Sigmoid colon (tissue), 7 donors: ENCODE measurements around the gene GON4L. TPM values are rescaled to one million over a fixed set of nuclear protein-coding genes. Genes with fewer than 3 reads are reported as not detected.
"Not testable (repeated sequence)": the region's sequence is repeated elsewhere in the genome, so short reads cannot be mapped to it uniquely, and the experiment has no call there.

ENCODE experiments used
- DNase-seq: peaks from one replicate; pipeline ENCODE4 v3.0.0-alpha.2; 2019
- H3K27ac ChIP-seq, 4 donors: fragments of 200-600 bp; sonication (generic); one replicate each; pipeline ENCODE4 v1.5.1; 2016 to 2019; ENCODE audit warnings: mild to moderate bottlenecking in 1 of 4
- H3K27me3 ChIP-seq, 3 donors: fragments of 200-600 bp; sonication (generic); one replicate each; pipeline ENCODE4 v1.5.1; 2019; ENCODE audit warnings: mild to moderate bottlenecking in 1 of 3
- H3K36me3 ChIP-seq, 4 donors: fragments of 200-600 bp; sonication (generic); one replicate each; pipeline ENCODE4 v1.5.1; 2016 to 2019
- H3K4me1 ChIP-seq, 4 donors: fragments of 200-600 bp; sonication (generic); one replicate each; pipeline ENCODE4 v1.5.1; 2017 to 2019
- H3K4me3 ChIP-seq, 4 donors: fragments of 200-600 bp; sonication (generic); one replicate each; pipeline ENCODE4 v1.5.1; 2017 to 2019; ENCODE audit warnings: mild to moderate bottlenecking in 2 of 4, moderate library complexity in 1 of 4
- H3K9me3 ChIP-seq, 4 donors: fragments of 200-600 bp in 3 of 4; sonication (generic) in 3 of 4; one replicate each; pipeline versions ENCODE4 v1.5.1 to v1.6.1; 2013 to 2019
- EP300 ChIP-seq, 4 donors: sonication (generic); formaldehyde crosslinking; IDR thresholded peaks; one replicate each; pipeline ENCODE4 v1.6.1; 2017; ENCODE audit warnings: antibody characterized with exemption in 4 of 4
- POLR2A ChIP-seq, 2 donors: fragments of 450-650 bp; IDR thresholded peaks; one replicate each; pipeline ENCODE4 v1.6.1; 2016; ENCODE audit warnings: antibody characterized with exemption in 2 of 2, mild to moderate bottlenecking in 2 of 2, moderate library complexity in 2 of 2
- POLR2AphosphoS5 ChIP-seq, 4 donors: sonication (generic); formaldehyde crosslinking; IDR thresholded peaks; one replicate each; pipeline ENCODE4 v1.6.1; 2017; ENCODE audit warnings: antibody characterized with exemption in 4 of 4
- WGBS, 2 donors: extraction: QIAGEN DNeasy Blood & Tissue Kit; methylation state at CpG; one replicate each; pipeline ENCODE4 v1.1.7; 2013; 5-methylcytosine and 5-hydroxymethylcytosine counted together
- intact Hi-C: fragments of 100-400 bp; cut with DNase I; formaldehyde crosslinking; loops from one replicate; pipeline ENCODE4 v1.15.1; 2023
- polyA plus RNA-seq, 3 donors: library from polyadenylated mRNA; stranded (reverse); fragments of 200-250 nt; gene quantifications; one replicate each; pipeline ENCODE4 v1.2.3, GENCODE V29; 2013
- total RNA-seq, 4 donors: library from RNA; depleted of rRNA; stranded (reverse); fragments of >200 nt; gene quantifications; one replicate each; pipeline ENCODE4 v1.1.0, GENCODE V29; 2016
- TF ChIP-seq, protein P1 (sequence below), 4 experiments: fragments of 450-650 bp in 3 of 4; fragments of 200-600 bp in 1 of 4; IDR thresholded peaks; one replicate each; pipeline ENCODE4 v1.5.1; 2016 to 2019; ENCODE audit warnings: antibody characterized with exemption in 4 of 4, mild to moderate bottlenecking in 3 of 4, moderate library complexity in 2 of 4
- donor health status: healthy with polysubstance abuse.
- donor health status: Bipolar disorder and iron deficiency.
- donor health status: healthy.

Gene GON4L
- total and polyA plus RNA-seq, 7 donors, result 3.5 to 45.7 (median 25.7) TPM

DNA sequence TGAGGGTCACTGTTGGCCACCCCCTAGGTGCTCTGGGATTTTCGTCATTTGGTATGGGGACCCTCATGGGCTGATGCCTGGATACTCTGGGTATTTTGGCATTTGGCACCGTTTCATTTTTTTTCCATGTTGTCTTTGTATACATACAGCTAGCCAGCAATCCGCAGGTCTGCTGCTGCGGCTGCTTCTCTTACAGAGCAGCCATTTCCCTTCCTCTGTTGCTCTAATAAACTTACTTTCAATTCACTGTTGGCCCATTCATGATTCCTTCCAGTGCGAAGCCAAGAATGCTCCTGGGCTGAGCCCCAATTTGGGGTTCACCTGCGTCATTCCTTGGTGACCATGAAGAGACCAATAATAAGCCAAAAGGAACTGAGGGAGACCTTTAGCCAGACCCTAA lies 21.5 kb downstream of the GON4L start:
- H3K36me3 ChIP-seq, result no peaks in the 10 kb centered on the region
- no peaks in the 10 kb centered on the region for H3K27me3 ChIP-seq
- H3K4me1 ChIP-seq, result peaks cover 0 to 4% (median 0%) of the 10 kb centered on the region in 4 donors
- no peak for DNase-seq
- 96 to 97% methylated on average over 6 of the region's 6 CpGs for WGBS, 2 donors
- no peak overlapping the region for H3K27ac ChIP-seq
- no peaks in the 10 kb centered on the region for H3K9me3 ChIP-seq
- intact Hi-C loops, result no loop called here
- no peak overlapping the region for H3K4me3 ChIP-seq
- TF ChIP-seq, protein P1, sequence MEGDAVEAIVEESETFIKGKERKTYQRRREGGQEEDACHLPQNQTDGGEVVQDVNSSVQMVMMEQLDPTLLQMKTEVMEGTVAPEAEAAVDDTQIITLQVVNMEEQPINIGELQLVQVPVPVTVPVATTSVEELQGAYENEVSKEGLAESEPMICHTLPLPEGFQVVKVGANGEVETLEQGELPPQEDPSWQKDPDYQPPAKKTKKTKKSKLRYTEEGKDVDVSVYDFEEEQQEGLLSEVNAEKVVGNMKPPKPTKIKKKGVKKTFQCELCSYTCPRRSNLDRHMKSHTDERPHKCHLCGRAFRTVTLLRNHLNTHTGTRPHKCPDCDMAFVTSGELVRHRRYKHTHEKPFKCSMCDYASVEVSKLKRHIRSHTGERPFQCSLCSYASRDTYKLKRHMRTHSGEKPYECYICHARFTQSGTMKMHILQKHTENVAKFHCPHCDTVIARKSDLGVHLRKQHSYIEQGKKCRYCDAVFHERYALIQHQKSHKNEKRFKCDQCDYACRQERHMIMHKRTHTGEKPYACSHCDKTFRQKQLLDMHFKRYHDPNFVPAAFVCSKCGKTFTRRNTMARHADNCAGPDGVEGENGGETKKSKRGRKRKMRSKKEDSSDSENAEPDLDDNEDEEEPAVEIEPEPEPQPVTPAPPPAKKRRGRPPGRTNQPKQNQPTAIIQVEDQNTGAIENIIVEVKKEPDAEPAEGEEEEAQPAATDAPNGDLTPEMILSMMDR (IDR thresholded peaks at IDR 0.05), result no peak
- TF ChIP-seq EP300 (IDR thresholded peaks at IDR 0.05) (no peak), POLR2AphosphoS5 (IDR thresholded peaks at IDR 0.05) (no peak), POLR2A (IDR thresholded peaks at IDR 0.05) (no peak)

DNA sequence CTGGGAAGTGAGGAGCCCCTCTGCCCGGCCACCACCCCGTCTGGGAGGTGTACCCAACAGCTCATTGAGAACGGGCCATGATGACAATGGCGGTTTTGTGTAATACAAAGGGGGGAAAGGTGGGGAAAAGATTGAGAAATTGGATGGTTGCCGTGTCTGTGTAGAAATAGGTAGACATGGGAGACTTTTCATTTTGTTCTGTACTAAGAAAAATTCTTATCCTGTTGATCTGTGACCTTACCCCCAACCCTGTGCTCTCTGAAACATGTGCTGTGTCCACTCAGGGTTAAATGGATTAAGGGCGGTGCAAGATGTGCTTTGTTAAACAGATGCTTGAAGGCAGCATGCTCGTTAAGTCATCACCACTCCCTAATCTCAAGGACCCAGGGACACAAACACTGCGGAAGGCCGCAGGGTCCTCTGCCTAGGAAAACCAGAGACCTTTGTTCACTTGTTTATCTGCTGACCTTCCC lies 22.1 kb downstream of the GON4L start:
- DNase-seq, H3K9me3 ChIP-seq, H3K27me3 ChIP-seq, H3K4me1 ChIP-seq, H3K4me3 ChIP-seq, H3K36me3 ChIP-seq, intact Hi-C loops, H3K27ac ChIP-seq: not testable (repeated sequence)
- WGBS, 2 donors, result 87 to 90% methylated on average over 9 of the region's 9 CpGs

DNA sequence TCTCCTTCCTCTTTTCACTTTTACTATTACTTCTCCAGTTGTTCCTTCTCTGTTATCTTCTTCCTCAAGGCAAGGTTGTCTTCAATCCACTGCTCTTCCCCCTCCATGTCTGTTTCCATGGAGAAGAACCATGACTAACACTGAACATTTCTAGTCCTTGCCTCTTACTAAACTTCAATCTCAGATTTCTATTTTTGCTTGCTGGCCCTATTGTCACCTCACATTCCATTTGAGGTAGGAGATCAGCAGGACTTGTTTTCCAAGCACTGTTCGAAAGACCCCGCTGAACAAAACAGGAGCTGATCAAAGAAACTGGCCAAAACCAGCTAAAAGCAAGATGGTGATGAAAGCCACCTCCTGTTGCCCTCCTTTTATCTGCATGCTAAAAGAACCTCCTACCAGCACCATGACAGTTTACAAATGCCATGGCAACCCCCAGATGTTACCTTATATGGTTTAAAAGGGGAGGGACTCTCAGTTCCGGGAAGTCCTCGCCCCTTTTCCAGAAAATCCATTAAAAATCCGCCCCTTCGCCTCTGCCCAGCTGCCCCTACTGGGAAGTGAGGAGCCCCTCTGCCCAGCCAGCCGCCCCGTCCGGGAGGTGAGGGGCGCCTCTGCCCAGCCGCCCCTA lies 22.6 kb downstream of the GON4L start:
- H3K36me3 ChIP-seq, result no peaks in the 10 kb centered on the region
- intact Hi-C loops, result no loop called here
- no peak overlapping the region for H3K27ac ChIP-seq
- no peak for DNase-seq
- H3K4me3 ChIP-seq, result no peak overlapping the region
- peaks cover 0 to 4% (median 0%) of the 10 kb centered on the region in 4 donors for H3K4me1 ChIP-seq
- TF ChIP-seq, protein P1 (IDR thresholded peaks at IDR 0.05), result no peak
- TF ChIP-seq POLR2A (IDR thresholded peaks at IDR 0.05) (no peak), EP300 (IDR thresholded peaks at IDR 0.05) (no peak), POLR2AphosphoS5 (IDR thresholded peaks at IDR 0.05) (no peak)
- 97% methylated on average over 11 of the region's 11 CpGs for WGBS, 2 donors
- H3K9me3 ChIP-seq, result no peaks in the 10 kb centered on the region
- no peaks in the 10 kb centered on the region for H3K27me3 ChIP-seq

DNA sequence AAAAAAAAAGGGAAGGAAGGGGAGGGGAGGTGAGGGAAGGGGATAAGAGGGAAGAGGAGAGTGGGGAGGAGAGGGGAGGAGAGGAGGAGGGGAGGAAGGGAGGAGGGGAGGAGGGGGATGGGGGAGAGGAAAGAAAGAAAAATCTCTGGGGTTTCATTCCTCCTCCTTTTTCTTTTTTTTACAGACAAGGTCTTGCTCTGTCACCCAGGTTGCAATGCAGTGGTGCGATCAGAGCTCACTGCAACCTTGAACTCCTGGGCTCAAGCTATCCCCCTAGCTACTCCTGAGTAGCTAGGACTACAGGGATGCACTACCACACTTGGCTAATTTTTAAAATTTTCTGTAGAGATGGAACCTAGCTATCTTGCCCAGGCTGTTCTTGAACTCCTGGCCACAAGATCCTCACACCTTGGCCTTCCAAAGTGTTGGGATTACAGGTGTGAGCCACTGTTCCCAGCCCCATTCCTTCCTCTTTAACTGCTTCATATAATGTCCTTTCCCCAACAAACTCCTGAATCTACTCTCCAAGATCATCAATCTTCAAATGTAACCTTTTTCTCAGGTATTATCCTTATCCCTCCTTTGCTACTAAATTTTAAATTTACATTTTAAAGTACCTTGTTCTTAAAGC lies 23.2 kb downstream of the GON4L start:
- Histone ChIP-seq H3K9me3 (no peaks in the 10 kb centered on the region), H3K4me3 (no peak overlapping the region), H3K27ac (no peak overlapping the region), H3K36me3 (no peaks in the 10 kb centered on the region), H3K27me3 (no peaks in the 10 kb centered on the region), H3K4me1 (peaks cover 0 to 4% (median 0%) of the 10 kb centered on the region in 4 donors)
- DNase-seq, result no peak
- TF ChIP-seq POLR2AphosphoS5 (IDR thresholded peaks at IDR 0.05), result no peak
- TF ChIP-seq, protein P1 (IDR thresholded peaks at IDR 0.05), result no peak
- TF ChIP-seq POLR2A (IDR thresholded peaks at IDR 0.05), result no peak
- no peak for TF ChIP-seq EP300 (IDR thresholded peaks at IDR 0.05)
- intact Hi-C loops, result no loop called here
- WGBS, 2 donors, result 87 to 97% methylated on average over 1 of the region's 1 CpG

DNA sequence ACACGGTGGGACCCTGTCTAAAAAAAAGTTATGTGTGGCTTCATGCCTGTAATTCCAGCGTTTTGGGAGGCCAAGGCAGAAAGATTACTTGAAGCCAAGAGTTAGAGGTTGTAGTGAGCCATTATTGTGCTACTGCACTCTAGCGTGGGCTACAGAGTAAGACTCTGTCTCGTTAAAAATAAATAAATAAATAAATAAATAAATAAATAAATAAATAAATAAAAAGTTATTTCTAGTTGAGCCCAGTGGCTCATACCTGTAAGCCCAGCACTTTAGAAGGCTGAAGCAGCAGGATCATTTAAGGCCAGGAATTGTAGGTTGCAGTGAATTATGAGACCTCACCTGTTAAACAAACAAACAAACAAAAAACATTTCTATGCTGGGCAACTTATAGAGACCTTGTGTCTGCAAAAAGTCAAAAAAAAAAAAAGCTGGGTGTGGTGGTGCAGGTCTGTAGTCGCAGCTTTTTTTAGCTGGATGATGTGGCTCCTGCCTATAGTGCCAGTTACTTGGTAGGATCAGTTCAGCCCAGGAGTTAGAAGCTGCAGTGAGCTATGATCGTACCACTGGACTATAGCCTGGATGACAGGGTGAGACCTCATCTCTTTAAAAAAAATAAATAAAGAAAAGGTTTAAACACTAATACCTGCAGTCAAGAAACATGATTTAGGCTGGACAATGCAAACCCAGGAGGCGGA lies 25.6 kb downstream of the GON4L start:
- Histone ChIP-seq H3K4me1 (peaks cover 0 to 4% (median 0%) of the 10 kb centered on the region in 4 donors), H3K27me3 (no peaks in the 10 kb centered on the region), H3K36me3 (peaks cover 0 to 10% (median 0%) of the 10 kb centered on the region in 4 donors), H3K27ac (no peak overlapping the region), H3K9me3 (no peaks in the 10 kb centered on the region), H3K4me3 (no peak overlapping the region)
- WGBS, 2 donors, result 96 to 98% methylated on average over 7 of the region's 7 CpGs
- TF ChIP-seq POLR2A (IDR thresholded peaks at IDR 0.05) (no peak), EP300 (IDR thresholded peaks at IDR 0.05) (no peak), POLR2AphosphoS5 (IDR thresholded peaks at IDR 0.05) (no peak)
- TF ChIP-seq, protein P1 (IDR thresholded peaks at IDR 0.05), result no peak
- intact Hi-C loops, result no loop called here
- DNase-seq, result no peak
